HG02571 (cell line): Measurements from ENCODE around the gene SBK2.
A peak's percentile ranks its signal among the peaks of the same experiment; 100 is the strongest.
"Not testable (repeated sequence)": the region's sequence is repeated elsewhere in the genome, so short reads cannot be mapped to it uniquely, and the experiment has no call there.

ENCODE experiments used
- ATAC-seq: cut with Tn5 transposase; IDR thresholded peaks from one replicate; pipeline ENCODE4 v1.9.1; 2021; ENCODE audit warnings: mild to moderate bottlenecking, moderate library complexity; ENCODE audit not compliant: unreplicated experiment

SBK2 gene

DNA sequence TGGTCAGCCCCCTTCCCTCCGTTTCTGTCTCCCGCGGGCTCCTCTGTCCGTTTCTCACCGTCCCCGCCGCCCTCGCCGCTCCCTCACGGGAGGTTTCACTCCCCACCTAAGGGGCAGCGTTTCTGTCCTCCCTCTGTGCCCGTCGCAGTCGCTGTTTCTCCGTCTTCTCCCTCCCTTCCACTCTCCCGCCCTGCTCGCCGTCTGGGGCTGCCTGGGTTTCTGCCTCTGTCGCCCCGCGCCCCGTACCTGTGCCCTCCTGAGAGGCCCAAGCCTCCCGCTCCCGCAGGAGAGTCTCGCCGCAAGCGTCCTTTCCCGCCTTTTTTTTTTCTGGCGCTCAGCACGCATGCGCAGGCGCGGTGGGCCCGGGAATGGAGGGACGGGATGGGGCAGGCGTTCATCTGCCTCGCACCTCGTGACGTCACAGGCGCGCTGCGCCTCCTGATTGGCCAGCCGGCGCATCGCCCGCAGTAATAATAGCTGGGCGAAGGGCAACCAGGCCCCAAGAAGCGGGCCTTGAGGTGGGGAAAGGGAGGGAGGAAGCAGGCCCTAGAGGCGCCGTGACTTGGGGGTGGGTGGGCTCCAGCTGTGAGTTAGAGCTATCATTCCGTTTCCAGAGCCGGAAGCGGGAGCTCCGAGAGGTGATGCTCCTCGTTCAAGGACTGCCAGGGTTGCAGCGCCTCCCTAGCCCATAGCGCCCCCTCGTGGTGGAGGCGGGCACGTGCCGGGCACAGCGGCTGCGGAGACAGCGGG lies 33.3 kb downstream of the SBK2 start:
- ATAC-seq: peak; percentile 91

DNA sequence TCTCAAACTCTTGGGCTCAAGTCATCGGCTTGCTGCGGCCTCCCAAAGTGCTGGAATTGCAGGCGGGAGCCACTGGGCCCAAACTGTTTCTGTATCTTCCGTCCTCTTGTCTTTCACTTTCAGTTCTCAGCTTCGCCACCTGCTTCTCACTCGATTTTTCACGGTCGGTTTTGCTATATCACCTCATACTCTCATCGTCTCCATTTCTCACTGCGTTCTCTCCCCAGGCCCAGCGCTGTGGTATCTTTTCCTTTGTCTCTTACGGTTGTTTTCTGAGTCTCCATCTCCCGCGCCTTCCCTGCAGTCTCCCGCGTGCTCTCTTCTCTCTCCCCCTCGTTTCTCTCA lies 33.8 kb downstream of the SBK2 start:
- no peak for ATAC-seq

DNA sequence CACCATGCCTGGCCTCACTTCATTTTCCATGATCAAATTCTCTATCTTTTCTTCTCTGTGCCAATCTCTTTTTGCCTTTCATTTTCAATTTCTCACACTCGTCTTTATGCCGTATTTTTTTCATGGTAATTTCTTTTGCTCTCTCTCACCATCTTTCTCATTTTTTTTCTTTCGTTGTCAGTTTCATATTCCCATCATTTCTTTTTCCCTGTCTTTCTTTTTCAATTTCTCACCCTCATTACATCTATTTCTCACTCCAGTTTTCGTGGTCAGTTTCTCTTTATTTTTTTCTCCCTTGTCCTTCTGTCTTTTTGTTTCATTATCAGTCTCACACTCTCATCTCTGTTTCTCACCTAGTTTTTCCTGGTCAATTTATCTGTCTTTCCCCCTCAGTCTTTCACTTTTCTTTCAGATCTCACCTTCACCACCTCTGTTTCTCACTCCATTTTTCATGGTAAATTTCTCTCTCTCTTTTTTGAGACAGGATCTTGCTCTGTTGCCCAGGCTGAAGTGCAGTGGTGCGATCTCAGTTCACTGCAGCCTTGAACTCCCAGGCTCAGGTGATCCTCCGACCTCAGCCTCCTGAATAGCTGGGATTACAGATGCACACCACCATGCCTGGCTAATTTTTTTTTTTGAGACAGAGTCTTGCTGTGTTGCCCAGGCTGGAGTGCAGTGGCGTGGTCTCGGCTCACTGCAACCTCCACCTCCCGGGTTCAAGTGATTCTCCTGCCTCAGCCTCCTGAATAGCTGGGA lies 34.6 kb downstream of the SBK2 start:
- ATAC-seq: no peak

DNA sequence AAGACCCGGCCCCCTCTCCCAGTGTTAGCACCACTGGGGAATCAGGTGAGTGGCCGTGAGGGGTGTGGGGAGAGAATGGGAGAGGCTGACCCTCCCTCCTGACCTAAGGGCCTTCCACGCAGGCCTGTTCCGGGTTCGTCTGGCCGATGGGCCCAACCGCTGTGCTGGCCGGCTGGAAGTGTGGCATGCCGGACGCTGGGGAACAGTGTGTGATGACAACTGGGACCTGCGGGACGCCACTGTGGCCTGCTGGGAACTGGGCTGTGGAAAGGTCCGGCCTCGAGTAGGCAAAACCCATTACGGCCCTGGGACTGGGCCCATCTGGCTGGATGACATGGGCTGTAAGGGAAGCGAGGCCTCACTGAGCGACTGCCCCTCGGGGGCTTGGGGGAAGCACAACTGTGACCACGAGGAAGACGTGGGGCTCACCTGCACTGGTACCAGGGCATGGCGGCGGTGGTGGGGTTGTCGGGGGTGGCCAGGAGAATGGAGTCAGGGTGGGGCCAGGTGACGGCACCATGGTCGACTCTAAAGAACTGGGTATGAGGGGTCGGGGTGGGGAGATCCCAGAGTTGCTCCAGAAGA lies 36.5 kb downstream of the SBK2 start:
- no peak for ATAC-seq

DNA sequence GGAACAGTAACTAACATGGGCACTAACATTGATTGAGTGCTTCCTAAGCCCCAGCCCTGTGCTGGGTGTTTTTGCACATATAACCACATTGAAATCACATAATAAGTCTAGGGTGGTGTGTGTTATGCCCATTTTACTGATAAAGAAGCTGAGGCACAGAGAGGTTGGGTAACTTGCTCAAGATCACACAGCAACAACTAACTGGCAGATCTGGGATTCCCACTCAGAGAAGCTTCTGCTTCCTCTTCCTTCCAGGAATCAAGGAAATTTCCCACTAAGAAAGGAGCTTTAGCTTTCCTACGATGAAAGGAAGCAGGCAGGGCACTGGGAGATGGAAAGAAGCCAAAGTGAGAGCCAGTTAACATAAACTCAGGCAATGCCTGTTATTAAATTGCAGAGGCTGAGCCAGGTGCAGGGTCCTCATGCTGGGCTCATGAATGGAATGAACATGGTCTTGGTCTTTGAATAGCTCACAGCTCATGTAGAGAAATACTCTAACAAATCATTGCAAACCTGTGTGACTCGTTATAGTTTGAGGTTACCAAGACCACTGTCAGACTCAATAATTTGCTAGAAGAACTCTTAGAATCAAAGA lies 38.6 kb downstream of the SBK2 start:
- ATAC-seq: no peak

DNA sequence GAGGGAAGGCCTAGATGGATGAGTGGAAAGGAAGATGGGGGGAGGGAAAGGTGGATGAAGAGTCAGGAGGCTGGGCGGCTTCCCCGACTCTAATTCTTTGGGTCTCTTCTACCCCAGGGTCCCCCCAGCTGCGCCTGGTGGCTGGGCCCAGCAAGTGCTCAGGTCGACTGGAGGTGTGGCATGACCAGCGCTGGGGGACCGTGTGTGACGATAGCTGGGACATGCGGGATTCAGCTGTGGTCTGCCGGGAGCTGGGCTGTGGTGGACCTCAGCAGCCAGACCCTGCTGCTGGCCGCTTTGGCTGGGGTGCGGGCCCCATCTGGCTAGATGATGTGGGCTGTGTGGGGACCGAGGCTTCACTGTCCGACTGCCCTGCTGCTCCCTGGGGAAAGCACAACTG lies 39.2 kb downstream of the SBK2 start:
- no peak for ATAC-seq

DNA sequence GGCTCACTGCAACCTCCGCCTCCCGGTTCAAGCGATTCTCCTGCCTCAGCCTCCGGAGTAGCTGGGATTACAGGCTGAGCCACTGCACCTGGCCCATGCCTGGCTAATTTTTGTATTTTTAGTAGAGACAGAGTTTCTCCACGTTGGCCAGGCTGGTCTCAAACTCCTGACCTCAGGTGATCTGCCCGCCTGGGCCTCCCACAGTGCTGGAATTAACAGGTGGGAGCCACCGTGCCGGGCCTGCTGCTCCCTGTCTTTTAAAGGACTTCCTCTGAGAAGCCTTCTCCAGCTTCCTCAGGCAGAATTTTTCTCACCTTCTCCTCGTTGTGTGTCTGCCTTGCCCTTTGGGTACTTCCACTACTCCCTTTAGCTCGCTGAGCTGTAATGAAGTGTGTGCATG lies 40.1 kb downstream of the SBK2 start:
- ATAC-seq: not testable (repeated sequence)

DNA sequence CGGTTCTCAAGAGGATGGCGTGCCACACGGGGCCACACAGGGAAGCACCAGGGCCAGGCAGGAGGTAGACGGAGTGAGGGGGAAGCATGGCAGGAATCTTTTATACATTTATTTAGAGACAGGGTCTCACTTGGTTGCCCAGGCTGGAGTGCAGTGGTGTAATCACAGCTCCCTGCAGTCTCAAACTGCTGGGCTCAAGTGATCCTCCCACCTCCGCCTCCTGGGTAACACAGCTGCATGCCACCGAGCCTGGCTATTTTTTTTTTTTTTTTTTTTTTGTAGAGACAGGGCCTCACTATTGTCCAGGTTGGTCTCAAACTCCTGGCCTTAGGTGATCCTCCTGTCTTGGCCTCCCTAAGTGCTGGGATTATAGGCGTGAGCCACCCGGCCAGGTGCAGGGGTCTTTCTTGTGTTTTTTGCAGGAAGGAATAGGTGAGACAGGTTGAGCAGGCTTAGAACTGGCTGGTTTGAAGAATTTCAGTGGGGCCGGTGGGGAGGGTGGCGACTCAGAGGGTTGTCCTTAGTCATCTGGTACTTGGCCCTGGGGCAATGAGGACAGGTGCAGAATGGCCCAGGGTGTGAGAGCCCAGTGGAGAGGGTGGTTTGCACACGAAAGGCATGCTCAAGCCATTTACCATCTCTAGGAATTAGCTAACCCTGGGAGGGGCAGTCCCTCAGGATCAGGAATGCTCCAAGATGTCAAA lies 41.1 kb downstream of the SBK2 start:
- ATAC-seq: no peak

DNA sequence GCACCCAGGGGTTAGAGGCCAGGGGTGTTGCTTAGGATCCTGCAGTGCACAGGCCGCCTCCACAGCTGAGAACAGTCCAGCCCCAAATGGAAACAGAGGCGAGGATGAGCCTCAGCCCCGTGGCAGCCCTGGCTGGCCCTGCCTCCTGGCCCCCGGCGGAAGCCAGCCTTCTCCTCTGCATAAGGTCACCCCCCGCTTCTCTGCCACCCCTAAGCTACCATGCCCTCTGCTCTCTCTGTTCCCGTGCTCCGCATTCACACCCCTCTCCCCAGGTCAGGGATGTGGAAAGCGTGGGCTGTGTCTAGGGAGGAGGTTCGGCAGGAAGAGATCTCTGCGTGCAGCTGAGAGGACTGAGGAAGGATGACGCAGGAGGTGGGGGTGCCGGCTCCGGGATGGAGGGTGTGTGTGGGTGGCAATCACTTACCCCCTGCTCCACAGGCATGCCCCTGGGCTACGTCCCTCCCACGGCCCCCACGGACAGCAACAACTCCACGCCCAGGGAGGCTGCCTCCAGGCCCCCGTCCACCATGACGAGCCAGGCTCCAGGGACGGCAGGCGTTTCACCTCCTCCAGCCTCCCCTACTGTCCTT lies 42.7 kb downstream of the SBK2 start:
- no peak for ATAC-seq

DNA sequence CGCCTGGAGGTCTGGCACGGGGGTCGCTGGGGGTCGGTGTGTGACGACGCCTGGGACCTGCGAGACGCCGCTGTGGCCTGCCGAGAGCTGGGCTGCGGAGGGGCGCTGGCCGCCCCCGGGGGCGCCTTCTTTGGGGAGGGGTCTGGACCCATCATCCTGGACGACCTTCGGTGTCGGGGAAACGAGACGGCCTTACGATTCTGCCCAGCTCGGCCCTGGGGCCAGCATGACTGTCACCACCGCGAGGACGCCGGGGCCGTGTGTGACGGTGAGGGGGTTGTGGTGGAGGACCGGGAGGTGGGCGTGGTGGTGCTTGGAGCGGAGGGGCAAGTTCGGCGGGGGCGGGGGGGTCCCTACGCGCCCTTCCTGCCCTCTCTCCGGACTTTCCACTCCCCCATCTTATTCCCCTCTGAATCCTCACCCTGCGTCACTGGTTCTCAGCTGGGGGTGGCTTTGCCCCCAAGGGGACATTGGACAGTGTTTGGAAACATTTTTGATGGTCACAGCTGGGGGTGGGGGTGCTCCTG lies 43.2 kb downstream of the SBK2 start:
- ATAC-seq: no peak

DNA sequence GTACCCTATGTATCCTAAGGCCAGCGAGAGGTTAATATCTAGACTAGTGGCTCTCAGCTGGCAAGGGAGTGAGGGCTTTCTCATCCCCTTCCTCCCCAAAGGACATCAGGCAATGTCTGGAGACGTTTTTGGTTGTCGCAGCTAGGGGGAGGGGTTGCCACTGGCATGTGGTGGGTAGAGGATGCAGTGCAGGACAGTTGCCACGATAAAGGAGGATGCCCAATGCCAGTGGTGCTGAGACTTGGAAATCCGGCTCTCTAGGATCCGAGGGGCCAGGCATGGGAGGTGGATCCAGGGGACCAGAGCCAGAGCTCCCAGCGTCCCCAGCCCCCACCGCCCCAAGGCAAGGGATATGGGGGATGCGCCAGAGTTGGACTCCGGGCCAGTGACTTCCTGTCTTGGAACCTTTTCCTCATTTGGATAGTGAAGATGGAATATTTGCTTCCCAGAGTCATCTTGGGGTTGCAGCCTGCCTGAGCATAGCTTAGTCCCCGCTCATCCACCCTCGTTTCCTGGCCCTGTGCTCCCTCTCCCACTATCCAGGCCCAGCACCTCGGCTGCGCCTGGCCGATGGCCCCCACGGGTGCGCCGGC lies 43.8 kb downstream of the SBK2 start:
- no peak for ATAC-seq

DNA sequence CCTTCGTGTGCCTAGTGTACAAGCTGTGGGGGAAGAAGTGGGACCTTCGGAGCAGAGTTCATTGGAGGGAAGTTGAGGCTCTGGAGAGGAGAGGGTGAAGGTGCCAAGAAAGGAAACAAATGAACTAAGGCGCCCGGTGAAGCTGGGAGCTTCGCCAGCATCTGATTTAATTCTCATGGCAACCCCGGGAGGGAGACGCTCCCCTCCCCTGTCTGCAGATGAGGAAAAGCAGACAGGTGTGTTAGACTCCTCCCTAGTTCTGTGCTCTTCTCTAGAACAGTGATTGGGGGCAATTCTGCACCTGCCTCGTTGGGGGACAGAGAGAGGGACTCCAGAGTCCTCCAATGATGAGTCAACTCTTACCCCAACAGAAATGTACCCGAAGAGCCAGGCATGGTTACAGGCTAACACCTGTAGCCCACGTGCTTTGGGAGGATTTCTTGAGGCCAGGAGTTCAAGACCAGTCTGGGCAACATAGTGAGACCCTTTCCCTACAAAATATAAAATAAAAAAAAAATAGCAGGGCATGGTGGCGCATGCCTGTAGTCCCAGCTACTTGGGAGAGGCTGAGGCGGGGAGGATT lies 44.5 kb downstream of the SBK2 start:
- no peak for ATAC-seq

DNA sequence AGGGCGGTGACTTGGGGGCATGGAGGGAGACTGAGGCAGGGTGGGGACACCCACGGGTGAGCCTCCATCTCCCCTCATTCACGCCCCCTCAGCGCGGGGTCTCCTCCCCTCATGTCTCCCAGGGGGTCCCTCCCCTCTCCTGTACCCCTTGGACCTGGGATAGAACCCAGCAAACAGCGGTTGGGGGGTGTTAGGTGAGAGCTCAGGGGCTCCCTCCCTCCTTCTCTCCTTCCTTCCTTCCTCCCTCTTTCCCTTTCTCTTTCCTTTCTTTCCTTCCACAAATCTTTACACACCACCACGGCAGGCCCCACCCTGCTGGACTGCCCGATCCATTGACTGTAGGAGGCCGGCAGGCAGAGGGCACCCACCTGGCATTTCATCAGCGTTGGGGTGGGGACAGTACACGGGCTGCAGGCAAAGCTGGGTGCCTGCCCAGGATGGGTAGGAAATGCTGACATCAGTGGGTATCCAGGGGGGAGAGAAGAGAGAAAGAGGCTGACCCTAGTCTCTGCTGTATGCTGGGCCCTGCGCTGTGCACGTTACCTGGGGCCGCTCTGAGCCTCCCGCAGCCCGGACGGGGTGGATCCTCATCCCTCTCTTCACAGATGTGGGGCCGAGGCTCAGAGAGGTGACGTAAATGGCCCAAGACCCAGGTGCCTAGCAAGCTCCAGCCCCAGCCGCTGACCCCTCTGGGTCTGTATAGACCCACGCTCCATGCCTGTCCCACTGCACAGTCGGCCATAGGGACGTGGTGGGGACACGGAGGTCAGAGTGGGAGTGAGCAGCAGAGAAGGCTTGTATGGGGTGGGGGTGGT lies 45.2 kb downstream of the SBK2 start:
- no peak for ATAC-seq

DNA sequence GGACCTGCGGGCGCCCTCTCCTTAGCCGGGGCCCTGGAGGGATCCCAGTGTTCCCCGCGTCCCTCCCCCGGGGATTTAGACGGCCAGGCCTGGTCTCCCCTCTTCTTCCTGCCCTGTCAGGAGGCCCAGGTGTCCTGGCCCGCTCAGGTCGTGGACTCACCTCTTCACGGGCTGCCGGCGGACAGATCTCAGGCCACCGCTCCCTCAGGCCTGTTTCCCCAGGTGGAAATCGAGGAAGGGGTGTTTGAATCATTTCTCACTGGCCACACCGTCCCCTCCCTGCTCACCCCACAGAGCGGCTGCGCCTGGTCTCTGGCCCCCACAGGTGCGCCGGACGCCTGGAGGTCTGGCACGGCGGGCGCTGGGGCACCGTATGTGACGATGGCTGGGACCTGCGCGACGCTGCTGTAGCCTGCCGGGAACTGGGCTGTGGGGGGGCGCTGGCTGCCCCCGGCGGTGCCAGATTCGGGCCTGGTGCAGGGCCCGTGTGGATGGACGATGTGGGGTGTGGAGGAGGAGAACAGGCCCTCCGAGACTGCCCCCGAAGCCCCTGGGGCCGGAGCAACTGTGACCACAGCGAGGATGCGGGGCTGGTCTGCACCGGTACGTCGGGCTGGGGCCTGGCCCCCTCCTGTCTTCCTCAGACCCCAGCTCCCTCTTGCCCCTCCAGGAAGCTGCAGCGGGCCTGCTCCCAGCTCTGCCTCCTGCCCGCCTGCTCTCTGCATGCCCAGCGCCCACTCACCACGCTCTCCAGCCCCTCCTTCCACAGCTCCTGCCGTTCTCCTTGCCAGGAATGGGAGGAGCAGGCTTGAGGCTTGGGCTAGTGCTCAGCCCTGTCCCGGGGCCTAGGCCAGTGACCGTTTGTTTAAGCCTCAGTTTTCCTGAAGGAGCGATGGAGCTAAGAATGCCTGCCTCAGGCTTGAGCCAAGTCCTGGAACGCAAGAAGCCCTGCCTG lies 46.2 kb downstream of the SBK2 start:
- no peak for ATAC-seq

DNA sequence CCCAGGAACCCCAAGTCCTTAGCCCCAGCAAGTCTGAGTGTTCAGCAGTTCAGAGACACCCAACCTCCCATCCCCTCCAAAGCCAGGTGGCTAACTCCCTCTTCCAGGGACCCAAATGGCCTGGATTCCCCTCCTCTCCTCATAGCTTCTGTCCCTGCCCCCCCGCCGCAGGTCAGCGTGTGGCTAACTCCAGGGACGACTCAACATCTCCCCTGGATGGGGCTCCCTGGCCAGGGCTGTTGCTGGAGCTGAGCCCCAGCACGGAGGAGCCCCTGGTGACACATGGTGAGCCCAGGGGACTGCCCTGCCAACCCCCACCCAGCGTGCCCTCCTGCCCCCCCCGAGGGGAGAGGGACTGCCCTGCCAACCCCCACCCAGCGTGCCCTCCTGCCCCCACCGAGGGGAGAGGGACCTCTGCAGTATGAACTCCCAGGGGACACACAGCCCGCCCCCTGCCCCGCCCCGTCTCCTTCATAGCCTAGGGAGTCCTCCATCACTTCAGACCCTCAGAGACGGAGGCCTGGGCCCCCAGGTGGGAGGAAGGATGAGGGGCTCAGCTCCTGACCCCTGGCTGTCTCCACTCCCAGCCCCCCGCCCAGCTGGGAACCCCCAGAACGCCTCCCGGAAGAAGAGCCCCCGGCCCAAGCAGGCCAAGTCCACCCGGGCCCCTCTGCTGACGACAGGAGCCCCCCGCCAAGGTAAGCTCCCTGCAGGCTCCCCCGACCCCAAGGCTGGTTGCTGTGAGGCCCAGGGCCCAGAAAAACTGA lies 47.0 kb downstream of the SBK2 start:
- no peak for ATAC-seq

DNA sequence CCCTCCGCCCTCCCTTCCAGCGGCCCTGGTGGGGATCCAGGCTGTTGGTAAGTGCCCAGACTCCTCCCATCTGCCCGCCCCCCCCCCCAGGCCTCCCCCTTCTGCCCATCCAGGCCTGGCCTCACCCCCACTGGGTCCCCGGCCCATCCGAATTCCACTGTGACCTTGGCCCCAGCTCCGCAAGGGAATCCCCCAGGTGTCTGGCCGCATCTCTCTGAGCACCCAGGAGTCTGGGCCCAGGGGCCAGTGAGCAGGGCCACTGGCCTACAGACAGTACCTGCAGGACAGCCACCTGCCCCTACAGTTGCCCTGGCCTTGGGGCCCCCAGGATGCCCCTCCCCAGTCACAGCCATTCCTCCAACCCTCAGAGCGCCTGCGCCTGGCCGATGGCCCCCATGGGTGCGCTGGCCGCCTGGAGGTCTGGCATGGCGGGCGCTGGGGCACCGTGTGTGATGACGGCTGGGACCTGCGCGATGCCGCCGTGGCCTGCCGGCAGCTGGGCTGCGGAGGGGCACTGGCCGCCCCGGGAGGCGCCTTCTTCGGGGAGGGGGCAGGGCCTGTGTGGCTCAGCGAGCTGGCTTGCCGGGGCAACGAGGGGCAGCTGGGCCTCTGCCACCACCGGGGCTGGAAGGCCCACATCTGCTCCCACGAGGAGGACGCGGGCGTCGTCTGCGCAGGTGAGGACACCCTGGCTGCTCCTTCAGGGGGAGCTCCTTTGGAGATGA lies 47.8 kb downstream of the SBK2 start:
- no peak for ATAC-seq
